GM19025 (cell line): ENCODE measurements around the gene MMP13.
A peak's percentile ranks its signal among the peaks of the same experiment; 100 is the strongest.

ENCODE experiments used
- ATAC-seq: cut with Tn5 transposase; IDR thresholded peaks from one replicate; pipeline ENCODE4 v1.9.1; 2021; ENCODE audit warnings: mild to moderate bottlenecking, low read depth, moderate library complexity; ENCODE audit not compliant: unreplicated experiment

MMP13 gene

GRCh38 chr11:102936864-102937509 lies 18.5 kb downstream of the MMP13 start:
- no peak for ATAC-seq

- no peak for ATAC-seq
Observed at GRCh38 chr11:102935514-102935913, 20.0 kb downstream of the MMP13 start.

GRCh38 chr11:102934735-102935134 lies 20.8 kb downstream of the MMP13 start:
- ATAC-seq = no peak

GRCh38 chr11:102933627-102934026 lies 21.9 kb downstream of the MMP13 start:
- no peak for ATAC-seq

- no peak for ATAC-seq
Observed at GRCh38 chr11:102932678-102933077, 22.9 kb downstream of the MMP13 start.

- ATAC-seq = no peak
Observed at GRCh38 chr11:102930451-102930850, 25.1 kb downstream of the MMP13 start.

- no peak for ATAC-seq
Observed at GRCh38 chr11:102929972-102930371, 25.6 kb downstream of the MMP13 start.

GRCh38 chr11:102929166-102929565 lies 26.4 kb downstream of the MMP13 start:
- ATAC-seq = no peak

- ATAC-seq = no peak
Observed at GRCh38 chr11:102928247-102928646, 27.3 kb downstream of the MMP13 start.

GRCh38 chr11:102927624-102927990 lies 27.9 kb downstream of the MMP13 start:
- no peak for ATAC-seq

GRCh38 chr11:102926961-102927623 lies 28.4 kb downstream of the MMP13 start:
- no peak for ATAC-seq

GRCh38 chr11:102926517-102926916 lies 29.0 kb downstream of the MMP13 start:
- ATAC-seq = no peak

GRCh38 chr11:102925988-102926387 lies 29.5 kb downstream of the MMP13 start:
- no peak for ATAC-seq

GRCh38 chr11:102924851-102925380 lies 30.6 kb downstream of the MMP13 start:
- ATAC-seq = no peak

- ATAC-seq = no peak
Observed at GRCh38 chr11:102921587-102922220, 33.8 kb downstream of the MMP13 start.

- ATAC-seq = peak; percentile 78
Observed at GRCh38 chr11:102920118-102920684, 35.3 kb downstream of the MMP13 start.

GRCh38 chr11:102915044-102915375 lies 40.5 kb downstream of the MMP13 start:
- ATAC-seq = no peak

GRCh38 chr11:102914238-102915043 lies 41.1 kb downstream of the MMP13 start:
- no peak for ATAC-seq

- ATAC-seq = no peak
Observed at GRCh38 chr11:102912482-102912830, 43.1 kb downstream of the MMP13 start.

- ATAC-seq = no peak
Observed at GRCh38 chr11:102911758-102912481, 43.6 kb downstream of the MMP13 start.
